ENCODE results near the gene ZNF326.
"Not testable (repeated sequence)": the region's sequence is repeated elsewhere in the genome, so short reads cannot be mapped to it uniquely, and the experiment has no call there.

Gene ZNF326

GRCh38 chr1:90039652-90040051 is 44.7 kb downstream of the ZNF326 start:
- no peak overlapping the region for H3K4me3 ChIP-seq (ENCODE audit: low read depth, low read length)
- DNase-seq, result no peak
- no peaks in the 10 kb centered on the region for H3K9me3 ChIP-seq
- no peaks in the 10 kb centered on the region for H3K4me1 ChIP-seq
- TF ChIP-seq CTCF (IDR thresholded peaks at IDR 0.05; ENCODE audit: low read depth, low read length), result no peak
- H3K27me3 ChIP-seq, result no peaks in the 10 kb centered on the region
- H3K36me3 ChIP-seq, result no peaks in the 10 kb centered on the region

GRCh38 chr1:90043586-90043985 is 48.7 kb downstream of the ZNF326 start:
- Histone ChIP-seq H3K9me3 (no peaks in the 10 kb centered on the region), H3K4me3 (ENCODE audit: low read depth, low read length) (no peak overlapping the region), H3K4me1 (no peaks in the 10 kb centered on the region), H3K36me3 (no peaks in the 10 kb centered on the region), H3K27me3 (no peaks in the 10 kb centered on the region)
- no peak for DNase-seq
- no peak for TF ChIP-seq CTCF (IDR thresholded peaks at IDR 0.05; ENCODE audit: low read depth, low read length)

GRCh38 chr1:90044346-90044745 is 49.4 kb downstream of the ZNF326 start:
- Histone ChIP-seq H3K9me3 (no peaks in the 10 kb centered on the region), H3K27me3 (no peaks in the 10 kb centered on the region), H3K4me1 (no peaks in the 10 kb centered on the region), H3K4me3 (ENCODE audit: low read depth, low read length) (no peak overlapping the region), H3K36me3 (no peaks in the 10 kb centered on the region)
- TF ChIP-seq CTCF (IDR thresholded peaks at IDR 0.05; ENCODE audit: low read depth, low read length), result no peak
- DNase-seq, result no peak

GRCh38 chr1:90045853-90046563 is 51.1 kb downstream of the ZNF326 start:
- no peak overlapping the region for H3K4me3 ChIP-seq (ENCODE audit: low read depth, low read length)
- no peaks in the 10 kb centered on the region for H3K4me1 ChIP-seq
- DNase-seq, result peak; percentile 23
- no peaks in the 10 kb centered on the region for H3K27me3 ChIP-seq
- peak; percentile 61 for TF ChIP-seq CTCF (IDR thresholded peaks at IDR 0.05; ENCODE audit: low read depth, low read length)
- no peaks in the 10 kb centered on the region for H3K9me3 ChIP-seq
- no peaks in the 10 kb centered on the region for H3K36me3 ChIP-seq

GRCh38 chr1:90046635-90047034 is 51.7 kb downstream of the ZNF326 start:
- H3K9me3 ChIP-seq, result no peaks in the 10 kb centered on the region
- no peaks in the 10 kb centered on the region for H3K27me3 ChIP-seq
- no peaks in the 10 kb centered on the region for H3K4me1 ChIP-seq
- DNase-seq, result no peak
- no peak overlapping the region for H3K4me3 ChIP-seq (ENCODE audit: low read depth, low read length)
- H3K36me3 ChIP-seq, result no peaks in the 10 kb centered on the region
- TF ChIP-seq CTCF (IDR thresholded peaks at IDR 0.05; ENCODE audit: low read depth, low read length), result no peak

GRCh38 chr1:90048043-90048442 is 53.1 kb downstream of the ZNF326 start:
- no peak overlapping the region for H3K4me3 ChIP-seq (ENCODE audit: low read depth, low read length)
- no peaks in the 10 kb centered on the region for H3K27me3 ChIP-seq
- no peaks in the 10 kb centered on the region for H3K36me3 ChIP-seq
- no peaks in the 10 kb centered on the region for H3K4me1 ChIP-seq
- DNase-seq, result no peak
- TF ChIP-seq CTCF (IDR thresholded peaks at IDR 0.05; ENCODE audit: low read depth, low read length), result no peak
- no peaks in the 10 kb centered on the region for H3K9me3 ChIP-seq

- H3K9me3 ChIP-seq; DNase-seq; H3K4me3 ChIP-seq (ENCODE audit: low read depth, low read length); H3K4me1 ChIP-seq; H3K27me3 ChIP-seq; H3K36me3 ChIP-seq: not testable (repeated sequence)
These were observed 68.1 kb downstream of the ZNF326 start for GRCh38 chr1:90062700-90063643.

GRCh38 chr1:90064109-90064508 is 69.2 kb downstream of the ZNF326 start:
- not testable (repeated sequence) for H3K36me3 ChIP-seq; H3K27me3 ChIP-seq; DNase-seq; H3K9me3 ChIP-seq; H3K4me3 ChIP-seq (ENCODE audit: low read depth, low read length); H3K4me1 ChIP-seq
